ENCODE data around the gene FNDC3B.

DNA sequence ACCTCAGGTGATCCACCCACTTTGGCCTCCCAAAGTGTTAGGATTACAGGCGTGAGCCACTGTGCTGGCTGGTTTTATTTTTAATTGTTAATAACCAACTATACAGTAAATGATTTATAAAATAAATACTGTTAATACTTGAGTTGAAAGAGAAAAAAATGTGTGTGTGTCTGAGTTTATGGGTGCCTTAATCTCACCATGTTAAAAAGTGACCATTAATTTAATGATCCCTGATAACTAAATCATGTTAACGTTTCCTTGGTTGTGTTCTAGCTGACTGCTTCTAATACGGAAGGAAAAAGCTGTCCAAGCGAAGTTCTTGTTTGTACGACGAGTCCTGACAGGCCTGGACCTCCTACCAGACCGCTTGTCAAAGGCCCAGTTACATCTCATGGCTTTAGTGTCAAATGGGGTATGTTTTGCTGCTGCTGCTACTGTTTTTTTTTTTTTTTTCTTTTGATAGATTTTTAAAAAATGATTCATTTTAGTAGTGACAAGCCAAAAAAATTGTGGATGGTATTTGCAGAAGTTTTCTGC lies 295.4 kb downstream of the FNDC3B start:
- TF ChIP-seq, protein P1, sequence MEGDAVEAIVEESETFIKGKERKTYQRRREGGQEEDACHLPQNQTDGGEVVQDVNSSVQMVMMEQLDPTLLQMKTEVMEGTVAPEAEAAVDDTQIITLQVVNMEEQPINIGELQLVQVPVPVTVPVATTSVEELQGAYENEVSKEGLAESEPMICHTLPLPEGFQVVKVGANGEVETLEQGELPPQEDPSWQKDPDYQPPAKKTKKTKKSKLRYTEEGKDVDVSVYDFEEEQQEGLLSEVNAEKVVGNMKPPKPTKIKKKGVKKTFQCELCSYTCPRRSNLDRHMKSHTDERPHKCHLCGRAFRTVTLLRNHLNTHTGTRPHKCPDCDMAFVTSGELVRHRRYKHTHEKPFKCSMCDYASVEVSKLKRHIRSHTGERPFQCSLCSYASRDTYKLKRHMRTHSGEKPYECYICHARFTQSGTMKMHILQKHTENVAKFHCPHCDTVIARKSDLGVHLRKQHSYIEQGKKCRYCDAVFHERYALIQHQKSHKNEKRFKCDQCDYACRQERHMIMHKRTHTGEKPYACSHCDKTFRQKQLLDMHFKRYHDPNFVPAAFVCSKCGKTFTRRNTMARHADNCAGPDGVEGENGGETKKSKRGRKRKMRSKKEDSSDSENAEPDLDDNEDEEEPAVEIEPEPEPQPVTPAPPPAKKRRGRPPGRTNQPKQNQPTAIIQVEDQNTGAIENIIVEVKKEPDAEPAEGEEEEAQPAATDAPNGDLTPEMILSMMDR (IDR thresholded peaks at IDR 0.05 in 8 of 11, conservative IDR thresholded peaks at IDR 0.05 in 3 of 11) = no peak
- TF ChIP-seq POLR2A (IDR thresholded peaks at IDR 0.05) = no peak
